ENCODE results near the gene USP10. TPM values are rescaled to one million over a fixed set of nuclear protein-coding genes. Genes with fewer than 3 reads are reported as not detected.

Gene USP10
- total RNA-seq, 4 donors from 2014 or later: 31.7 to 56.1 (median 43.2) TPM

- Histone ChIP-seq H3K27me3 (no peaks in the 10 kb centered on the region), H3K27ac (no peak overlapping the region), H3K9me3 (no peaks in the 10 kb centered on the region), H3K36me3 (no peaks in the 10 kb centered on the region), H3K4me1 (peaks cover 0 to 20% (median 3%) of the 10 kb centered on the region in 4 donors), H3K4me3 (no peak overlapping the region)
- WGBS, 2 donors: 73 to 79% methylated on average over 15 of the region's 15 CpGs
- DNase-seq (ENCODE audit: low spot score in 2 of 2): no peak
- TF ChIP-seq POLR2A (IDR thresholded peaks at IDR 0.05): no peak
- TF ChIP-seq, protein P1, sequence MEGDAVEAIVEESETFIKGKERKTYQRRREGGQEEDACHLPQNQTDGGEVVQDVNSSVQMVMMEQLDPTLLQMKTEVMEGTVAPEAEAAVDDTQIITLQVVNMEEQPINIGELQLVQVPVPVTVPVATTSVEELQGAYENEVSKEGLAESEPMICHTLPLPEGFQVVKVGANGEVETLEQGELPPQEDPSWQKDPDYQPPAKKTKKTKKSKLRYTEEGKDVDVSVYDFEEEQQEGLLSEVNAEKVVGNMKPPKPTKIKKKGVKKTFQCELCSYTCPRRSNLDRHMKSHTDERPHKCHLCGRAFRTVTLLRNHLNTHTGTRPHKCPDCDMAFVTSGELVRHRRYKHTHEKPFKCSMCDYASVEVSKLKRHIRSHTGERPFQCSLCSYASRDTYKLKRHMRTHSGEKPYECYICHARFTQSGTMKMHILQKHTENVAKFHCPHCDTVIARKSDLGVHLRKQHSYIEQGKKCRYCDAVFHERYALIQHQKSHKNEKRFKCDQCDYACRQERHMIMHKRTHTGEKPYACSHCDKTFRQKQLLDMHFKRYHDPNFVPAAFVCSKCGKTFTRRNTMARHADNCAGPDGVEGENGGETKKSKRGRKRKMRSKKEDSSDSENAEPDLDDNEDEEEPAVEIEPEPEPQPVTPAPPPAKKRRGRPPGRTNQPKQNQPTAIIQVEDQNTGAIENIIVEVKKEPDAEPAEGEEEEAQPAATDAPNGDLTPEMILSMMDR (IDR thresholded peaks at IDR 0.05): no peak
Observed at GRCh38 chr16:84813141-84813934, 113.5 kb downstream of the USP10 start.

GRCh38 chr16:84815462-84815861, 115.7 kb downstream of the USP10 start:
- no peak for TF ChIP-seq POLR2A (IDR thresholded peaks at IDR 0.05)
- TF ChIP-seq EP300 (IDR thresholded peaks at IDR 0.05): no peak
- TF ChIP-seq, protein P1 (IDR thresholded peaks at IDR 0.05): no peak
- 67 to 70% methylated on average over 7 of the region's 7 CpGs for WGBS, 2 donors
- no peak for DNase-seq (ENCODE audit: low spot score in 2 of 2)

DNA sequence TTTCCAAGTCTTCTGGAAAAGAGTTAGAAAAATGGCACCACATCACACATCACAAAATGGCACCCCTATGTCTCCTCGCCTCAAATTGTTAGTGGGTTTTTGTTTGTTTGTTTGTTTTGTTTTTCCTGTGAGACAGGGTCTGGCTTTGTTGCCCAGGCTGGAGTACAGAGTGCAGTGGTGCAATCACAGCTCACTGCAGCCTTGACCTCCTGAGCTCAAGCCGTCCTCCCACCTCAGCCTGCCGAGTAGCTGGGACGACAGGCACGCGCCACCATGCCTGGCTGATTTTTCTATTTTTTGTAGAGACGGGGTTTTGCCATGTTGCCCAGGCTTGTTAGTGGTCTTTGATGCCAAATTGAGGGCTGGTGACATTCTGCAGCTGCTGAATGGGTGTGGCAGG, 116.2 kb downstream of the USP10 start:
- H3K4me3 ChIP-seq: no peak overlapping the region
- H3K4me1 ChIP-seq: peaks cover 0 to 28% (median 6%) of the 10 kb centered on the region in 4 donors
- WGBS, 2 donors: 82 to 83% methylated on average over 7 of the region's 7 CpGs
- H3K27me3 ChIP-seq: no peaks in the 10 kb centered on the region
- peak in 1 of 2 donors; percentile 8 for DNase-seq (ENCODE audit: low spot score in 2 of 2)
- H3K9me3 ChIP-seq: no peaks in the 10 kb centered on the region
- no peak for TF ChIP-seq EP300 (IDR thresholded peaks at IDR 0.05)
- no peak for TF ChIP-seq POLR2A (IDR thresholded peaks at IDR 0.05)
- TF ChIP-seq, protein P1 (IDR thresholded peaks at IDR 0.05): no peak
- H3K36me3 ChIP-seq: no peaks in the 10 kb centered on the region
- H3K27ac ChIP-seq: peak overlapping the region in 1 of 4 donors; percentile 39

More at GRCh38 chr16:84815462-84815861, 115.7 kb downstream of the USP10 start:
- Histone ChIP-seq H3K36me3 (no peaks in the 10 kb centered on the region), H3K27me3 (no peaks in the 10 kb centered on the region), H3K9me3 (no peaks in the 10 kb centered on the region), H3K4me1 (peaks cover 0 to 27% (median 5%) of the 10 kb centered on the region in 4 donors), H3K27ac (peak overlapping the region in 1 of 4 donors; percentile 27), H3K4me3 (no peak overlapping the region)

DNA sequence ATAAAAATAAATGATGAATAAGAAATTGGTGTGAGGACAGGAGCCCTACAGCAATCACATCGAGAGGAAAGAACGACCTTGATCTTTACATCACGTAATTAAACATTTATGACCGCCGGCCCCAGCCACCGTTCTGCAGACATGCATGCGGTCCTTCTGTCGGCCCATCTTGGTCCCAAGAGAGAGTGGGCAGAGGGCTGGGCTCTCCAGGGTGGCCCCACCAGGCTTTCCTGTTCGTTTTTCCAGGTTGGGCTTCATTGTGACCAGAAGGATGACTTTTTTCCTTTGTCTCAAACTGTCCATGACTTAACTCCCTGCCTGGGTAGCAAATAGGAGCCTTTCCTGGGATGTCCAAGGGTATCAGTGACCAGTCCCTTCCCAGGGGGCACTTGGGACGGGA, 116.7 kb downstream of the USP10 start:
- 76 to 78% methylated on average over 10 of the region's 10 CpGs for WGBS, 2 donors
- H3K4me3 ChIP-seq: no peak overlapping the region
- DNase-seq (ENCODE audit: low spot score in 2 of 2): peak in 1 of 2 donors; percentile 12
- no peaks in the 10 kb centered on the region for H3K36me3 ChIP-seq
- peak overlapping the region in 1 of 4 donors; percentile 39 for H3K27ac ChIP-seq
- no peaks in the 10 kb centered on the region for H3K9me3 ChIP-seq
- TF ChIP-seq EP300 (IDR thresholded peaks at IDR 0.05) (no peak), POLR2A (IDR thresholded peaks at IDR 0.05) (no peak)
- TF ChIP-seq, protein P1 (IDR thresholded peaks at IDR 0.05): no peak
- no peaks in the 10 kb centered on the region for H3K27me3 ChIP-seq
- peaks cover 0 to 28% (median 8%) of the 10 kb centered on the region in 4 donors for H3K4me1 ChIP-seq

- H3K36me3 ChIP-seq: no peaks in the 10 kb centered on the region
- no peak for DNase-seq (ENCODE audit: low spot score in 2 of 2)
- H3K4me1 ChIP-seq: peaks cover 0 to 33% (median 9%) of the 10 kb centered on the region in 4 donors
- no peak overlapping the region for H3K4me3 ChIP-seq
- peak overlapping the region in 1 of 4 donors; percentile 39 for H3K27ac ChIP-seq
- no peaks in the 10 kb centered on the region for H3K27me3 ChIP-seq
- 87% methylated on average over 10 of the region's 10 CpGs for WGBS, 2 donors
- H3K9me3 ChIP-seq: no peaks in the 10 kb centered on the region
- TF ChIP-seq EP300 (IDR thresholded peaks at IDR 0.05) (no peak), POLR2A (IDR thresholded peaks at IDR 0.05) (no peak)
- TF ChIP-seq, protein P1 (IDR thresholded peaks at IDR 0.05): no peak
Observed at GRCh38 chr16:84817206-84817605, 117.4 kb downstream of the USP10 start.

All from tibial nerve (tissue), 4 donors.